SKM-1 (cell line): Measurements from ENCODE around the gene CENPP.
"Not testable (repeated sequence)": the region's sequence is repeated elsewhere in the genome, so short reads cannot be mapped to it uniquely, and the experiment has no call there.

Experiments used
- DNase-seq: peaks from one replicate; lab custom pipeline; 2025; ENCODE audit not compliant: unreplicated experiment; lab: John Stamatoyannopoulos, UW

The CENPP gene

GRCh38 chr9:92529124-92529523 lies 203.4 kb downstream of the CENPP start:
- DNase-seq: no peak

- DNase-seq: no peak
Observed at GRCh38 chr9:92530893-92531292, 205.1 kb downstream of the CENPP start.

GRCh38 chr9:92534204-92534603 lies 208.5 kb downstream of the CENPP start:
- DNase-seq: no peak

GRCh38 chr9:92534674-92535073 lies 208.9 kb downstream of the CENPP start:
- DNase-seq: no peak

- DNase-seq: no peak
Observed at GRCh38 chr9:92535940-92536850, 210.4 kb downstream of the CENPP start, which contains the start of gene ECM2. Gene ECM2 (minus strand): TSS chr9:92535990. CDS start chr9:92522866, 13,124 bp downstream.

GRCh38 chr9:92538541-92538940 lies 212.8 kb downstream of the CENPP start:
- no peak for DNase-seq

GRCh38 chr9:92543972-92544371 lies 218.2 kb downstream of the CENPP start:
- DNase-seq: no peak

- no peak for DNase-seq
Observed at GRCh38 chr9:92545002-92545510, 219.3 kb downstream of the CENPP start.

- no peak for DNase-seq
Observed at GRCh38 chr9:92547356-92547755, 221.6 kb downstream of the CENPP start.

GRCh38 chr9:92550765-92551164 lies 225.0 kb downstream of the CENPP start:
- no peak for DNase-seq

- no peak for DNase-seq
Observed at GRCh38 chr9:92558612-92559374, 233.0 kb downstream of the CENPP start.

GRCh38 chr9:92561374-92562330 lies 235.9 kb downstream of the CENPP start:
- no peak for DNase-seq

GRCh38 chr9:92562461-92562967 lies 236.8 kb downstream of the CENPP start:
- no peak for DNase-seq

GRCh38 chr9:92563116-92564100 lies 237.7 kb downstream of the CENPP start:
- DNase-seq: no peak

GRCh38 chr9:92564504-92564903 lies 238.8 kb downstream of the CENPP start:
- DNase-seq: no peak

- no peak for DNase-seq
Observed at GRCh38 chr9:92564982-92565381, 239.2 kb downstream of the CENPP start.

GRCh38 chr9:92571871-92572270 lies 246.1 kb downstream of the CENPP start:
- not testable (repeated sequence) for DNase-seq

- DNase-seq: not testable (repeated sequence)
Observed at GRCh38 chr9:92573612-92574011, 247.9 kb downstream of the CENPP start.

GRCh38 chr9:92576175-92576574 lies 250.4 kb downstream of the CENPP start:
- no peak for DNase-seq
